K562 (cell line): ENCODE measurements around the gene PPP6R3. TPM values are rescaled to one million over a fixed set of nuclear protein-coding genes. Genes with fewer than 3 reads are reported as not detected.

ENCODE experiments used
- ATAC-seq: fragments of 200-7000 bp; cut with Tn5 transposase; 3 replicates; pipeline ENCODE4 v1.9.1; 2020; ENCODE audit warnings: moderate library complexity
- BruUV-seq: library from RNA; stranded (reverse); fragments of 400-500 nt; replicated peaks from 2 replicates; lab custom pipeline; 2021; lab: Mats Ljungman, UMichigan
- CTCF ChIA-PET: fragments of 300-600 bp; formaldehyde crosslinking; extraction: SDS; loops from one replicate; lab custom pipeline; 2021; ENCODE audit warnings: low intra/inter-chr PET ratio; lab: Yijun Ruan, JAX
- POLR2A ChIA-PET: fragments of 300-600, 350-650 bp; sonication (Branson Sonifier 250); formaldehyde crosslinking; extraction: SDS; loops from one replicate; lab custom pipeline; 2021; ENCODE audit warnings: antibody characterized with exemption, inconsistent platforms; lab: Yijun Ruan, JAX
- DNase-seq, 4 experiments: peaks; one replicate each; pipeline versions ENCODE4 v3.0.0 to v3.0.0-alpha.2; 2011 to 2018; ENCODE audit warnings: low spot score in 3 of 4, mixed read lengths in 3 of 4; ENCODE audit errors: extremely low read depth in 1 of 4
- FAIRE-seq: peaks from 2 replicates; lab custom pipeline; 2011; peaks lifted over from hg19 to GRCh38; lab: Jason Lieb, UNC
- H2AFZ ChIP-seq: 2 replicates; pipeline ENCODE4 v1.6.0; 2011; ENCODE audit warnings: low read depth, low read length, control low read depth, inconsistent platforms
- H3K27ac ChIP-seq: fragments of 200-600 bp; 3 replicates; pipeline ENCODE4 v1.8.0; 2011; ENCODE audit warnings: low read depth, mild to moderate bottlenecking, control low read depth, inconsistent platforms, low read length, moderate library complexity, mixed read lengths; ENCODE audit errors: extremely low read depth
- H3K27me3 ChIP-seq, 2 experiments: fragments of 300-600 bp in 1 of 2; 2 replicates in 1 of 2; 3 replicates in 1 of 2; pipeline versions ENCODE4 v1.6.0 to v1.8.0; 2011; ENCODE audit warnings: inconsistent platforms in 2 of 2, low read length in 2 of 2, mild to moderate bottlenecking in 1 of 2, mixed read lengths in 1 of 2, moderate library complexity in 1 of 2; ENCODE audit not compliant: control insufficient read depth in 2 of 2, insufficient read depth in 2 of 2
- H3K36me3 ChIP-seq: fragments of 300-600 bp; 3 replicates; pipeline ENCODE4 v1.8.0; 2011; ENCODE audit warnings: mild to moderate bottlenecking, low read length, inconsistent platforms; ENCODE audit not compliant: control insufficient read depth, insufficient read depth
- H3K4me1 ChIP-seq, 2 experiments: fragments of 200-600 bp in 1 of 2; replicated peaks in 1 of 2; 2 replicates in 1 of 2; 3 replicates in 1 of 2; pipeline versions ENCODE4 v1.5.1 to v1.8.0; 2011; ENCODE audit warnings: inconsistent platforms in 2 of 2, low read length in 2 of 2, mild to moderate bottlenecking in 1 of 2, mixed read lengths in 1 of 2, moderate library complexity in 1 of 2; ENCODE audit not compliant: control insufficient read depth in 2 of 2, insufficient read depth in 2 of 2
- H3K4me2 ChIP-seq: 2 replicates; pipeline ENCODE4 v1.6.1; 2011; ENCODE audit warnings: low read length, control low read depth, inconsistent platforms, mixed read lengths; ENCODE audit not compliant: insufficient read depth
- H3K4me3 ChIP-seq: fragments of 200-600 bp; sonication (generic), shearing (Covaris generic); 2 replicates; pipeline ENCODE4 v1.5.1; 2016; ENCODE audit warnings: control low read depth, inconsistent platforms
- H3K79me2 ChIP-seq: fragments of 200-600 bp; 3 replicates; pipeline ENCODE4 v1.8.0; 2011; ENCODE audit warnings: low read length, inconsistent platforms; ENCODE audit not compliant: control insufficient read depth, insufficient read depth
- H3K9ac ChIP-seq, 2 experiments: 2 replicates each; pipeline versions ENCODE4 v1.6.0 to v1.6.1; 2011; ENCODE audit warnings: low read depth in 2 of 2, low read length in 2 of 2, control low read depth in 1 of 2, inconsistent platforms in 1 of 2, mild to moderate bottlenecking in 1 of 2, mixed read lengths in 1 of 2; ENCODE audit not compliant: insufficient read depth in 1 of 2
- H3K9me1 ChIP-seq: one replicate; pipeline ENCODE4 v1.6.0; 2011; ENCODE audit warnings: inconsistent platforms, mild to moderate bottlenecking, low read length, moderate library complexity; ENCODE audit not compliant: control insufficient read depth, insufficient read depth
- H3K9me3 ChIP-seq: replicated peaks from 2 replicates; pipeline ENCODE4 v1.5.1; 2011; ENCODE audit warnings: low read depth, low read length, inconsistent platforms; ENCODE audit not compliant: control insufficient read depth, insufficient read depth
- H4K20me1 ChIP-seq: replicated peaks from 2 replicates; pipeline ENCODE4 v1.6.1; 2011; ENCODE audit warnings: low read length, inconsistent platforms, mixed read lengths; ENCODE audit not compliant: control insufficient read depth, insufficient read depth
- CBFA2T3 ChIP-seq: fragments of 450-650 bp; IDR thresholded peaks from 2 replicates; pipeline ENCODE4 v1.6.1; 2017
- HDAC1 ChIP-seq, 2 experiments: fragments of 450-650 bp; IDR thresholded peaks; 2 replicates each; pipeline ENCODE4 v1.6.1; 2016 to 2017; ENCODE audit warnings: inconsistent platforms in 1 of 2, mild to moderate bottlenecking in 1 of 2, moderate library complexity in 1 of 2
- KDM1A ChIP-seq, 2 experiments: fragments of 450-650 bp; IDR thresholded peaks; 2 replicates each; pipeline ENCODE4 v1.6.1; 2016; ENCODE audit warnings: mild to moderate bottlenecking in 2 of 2
- ZFP91 ChIP-seq: sonication (generic); formaldehyde crosslinking; IDR thresholded peaks from 2 replicates; pipeline ENCODE4 v1.8.0; 2022; ENCODE audit warnings: mild to moderate bottlenecking, missing genetic modification reagents
- WGBS: fragments of 100-300 bp; shearing (Covaris generic); methylation state at CpG from one replicate; pipeline ENCODE4 v1.1.6; 2016; ENCODE audit warnings: low coverage, mixed read lengths; ENCODE audit not compliant: insufficient coverage; ENCODE audit errors: missing lambda C conversion rate; 5-methylcytosine and 5-hydroxymethylcytosine counted together
- in situ Hi-C: fragments of 300-500 bp; cut with MboI; formaldehyde crosslinking; loops from 4 replicates; pipeline ENCODE4 v1.15.0; 2018; ENCODE audit warnings: inconsistent platforms, mixed read lengths
- intact Hi-C: fragments of 100-400 bp; cut with micrococcal nuclease; formaldehyde crosslinking; loops from 2 replicates; pipeline ENCODE4 v1.14.2; 2022
- polyA plus RNA-seq, 8 experiments: library from polyadenylated mRNA; depleted of rRNA in 4 of 8; stranded (reverse) in 5 of 8; unstranded in 3 of 8; fragments of >200 nt; fragmentation: Nextera tagmentation in 2 of 8; fragmentation: Illumina TruSeq in 1 of 8; extraction: Ambion mirVana in 2 of 8; extraction: Trizol in 1 of 8; gene quantifications; 2 replicates each; pipeline versions ENCODE4 v1.2.1 to v1.2.3, GENCODE V29; 2011 to 2014; ENCODE audit warnings: inconsistent platforms in 1 of 8, missing spikeins in 1 of 8
- total RNA-seq, 7 experiments: library from RNA; depleted of rRNA in 6 of 7; stranded (reverse); fragments of >200 nt in 6 of 7; fragmentation: Illumina TruSeq in 2 of 7; extraction: Trizol in 2 of 7; gene quantifications; 2 replicates each; pipeline versions ENCODE4 v1.2.1 to v1.2.3, GENCODE V29; 2011 to 2021; ENCODE audit warnings: low replicate concordance in 1 of 7

Gene PPP6R3
- total and polyA plus RNA-seq, 9 of the 15 experiments (the other 6 are each of a cell fraction or from before 2014, with no cell fraction given): 20.3 to 117 (median 80.6) TPM

DNA sequence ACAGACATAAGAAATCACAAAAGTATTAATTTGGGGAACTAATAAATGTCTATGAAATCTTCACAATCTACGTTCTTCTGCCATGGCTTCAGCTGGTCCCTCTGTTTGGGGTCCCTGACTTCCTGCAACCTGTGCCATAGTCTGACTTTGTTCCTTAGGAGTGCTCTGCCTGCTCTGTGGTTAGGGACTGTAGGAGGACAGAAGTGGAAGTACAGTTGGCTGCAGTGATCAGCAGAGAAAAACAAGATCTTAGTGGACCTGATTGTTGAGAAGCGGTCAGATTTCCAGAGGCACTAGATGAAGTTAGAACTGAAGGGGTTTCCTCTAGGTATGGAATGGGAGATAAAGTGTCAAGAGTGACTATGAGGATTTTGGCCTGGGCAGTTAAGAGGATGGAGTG, 80.6 kb downstream of the PPP6R3 start:
- TF ChIP-seq HDAC1 (IDR thresholded peaks at IDR 0.05) (0 out of 4 replicates have a peak, but pooled peaks of 1 of the 2 experiments have one; percentile 24), CBFA2T3 (peak; percentile 46), KDM1A (IDR thresholded peaks at IDR 0.05) (peak; percentile 36; a peak in 2 of 4 replicates), ZFP91 (CRISPR knock-in tag) (no peak)
- Histone ChIP-seq H3K9ac (no peak overlapping the region), H3K9me3 (no peaks in the 10 kb centered on the region), H2AFZ (no peak overlapping the region), H3K4me1 (no peaks in the 10 kb centered on the region), H4K20me1 (peaks cover 5% of the 10 kb centered on the region; the same call in 1 of the 2 replicates), H3K4me3 (no peak overlapping the region), H3K79me2 (peaks cover 26% of the 10 kb centered on the region; the same call in 1 of the 3 replicates), H3K9me1 (peaks cover 4% of the 10 kb centered on the region), H3K27ac (no peak overlapping the region), H3K36me3 (peaks cover 86% of the 10 kb centered on the region), H3K27me3 (no peaks in the 10 kb centered on the region), H3K4me2 (no peak overlapping the region)
- in situ Hi-C loops: no loop called here
- ChIA-PET POLR2A (no interaction called here), CTCF (no interaction called here)
- intact Hi-C loops: no loop called here
- ATAC-seq: no peak
- no peak for FAIRE-seq
- DNase-seq: peak in 1 of 4 experiments; percentile 11
- 94% methylated on average over 2 of the region's 2 CpGs for WGBS
- no TSS peak for BruUV-seq
